ENCODE data around the gene AACS.

GRCh38 chr12:125025606-125026235, 39.5 kb upstream of the AACS start:
- no peak for TF ChIP-seq POLR2A (IDR thresholded peaks at IDR 0.05)
- TF ChIP-seq POLR2AphosphoS5 (IDR thresholded peaks at IDR 0.05): no peak
- TF ChIP-seq CTCF (IDR thresholded peaks at IDR 0.05): no peak
